ENCODE results near the gene NRXN3.

DNA sequence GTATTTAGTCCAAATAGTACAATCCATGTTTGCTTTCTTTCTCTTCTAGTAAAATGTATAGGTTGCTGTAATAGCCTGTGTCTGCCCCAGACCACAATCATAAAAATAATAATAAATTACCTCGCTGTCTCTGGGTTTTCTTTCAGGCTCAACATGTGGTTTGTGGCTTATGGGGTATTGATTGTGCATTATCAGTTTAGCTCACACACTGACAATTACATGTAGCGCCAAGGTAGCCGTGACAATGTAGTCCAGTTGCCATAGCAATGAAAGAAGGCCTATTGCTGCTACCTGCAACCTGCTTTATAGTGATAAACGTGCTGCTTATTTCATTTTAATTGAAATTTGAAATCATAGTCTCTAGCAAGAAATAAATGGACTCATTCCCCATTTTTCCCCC, 1009.8 kb downstream of the NRXN3 start:
- TF ChIP-seq, protein P1, sequence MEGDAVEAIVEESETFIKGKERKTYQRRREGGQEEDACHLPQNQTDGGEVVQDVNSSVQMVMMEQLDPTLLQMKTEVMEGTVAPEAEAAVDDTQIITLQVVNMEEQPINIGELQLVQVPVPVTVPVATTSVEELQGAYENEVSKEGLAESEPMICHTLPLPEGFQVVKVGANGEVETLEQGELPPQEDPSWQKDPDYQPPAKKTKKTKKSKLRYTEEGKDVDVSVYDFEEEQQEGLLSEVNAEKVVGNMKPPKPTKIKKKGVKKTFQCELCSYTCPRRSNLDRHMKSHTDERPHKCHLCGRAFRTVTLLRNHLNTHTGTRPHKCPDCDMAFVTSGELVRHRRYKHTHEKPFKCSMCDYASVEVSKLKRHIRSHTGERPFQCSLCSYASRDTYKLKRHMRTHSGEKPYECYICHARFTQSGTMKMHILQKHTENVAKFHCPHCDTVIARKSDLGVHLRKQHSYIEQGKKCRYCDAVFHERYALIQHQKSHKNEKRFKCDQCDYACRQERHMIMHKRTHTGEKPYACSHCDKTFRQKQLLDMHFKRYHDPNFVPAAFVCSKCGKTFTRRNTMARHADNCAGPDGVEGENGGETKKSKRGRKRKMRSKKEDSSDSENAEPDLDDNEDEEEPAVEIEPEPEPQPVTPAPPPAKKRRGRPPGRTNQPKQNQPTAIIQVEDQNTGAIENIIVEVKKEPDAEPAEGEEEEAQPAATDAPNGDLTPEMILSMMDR (IDR thresholded peaks at IDR 0.05; ENCODE audit: insufficient read depth, low read depth, low read length) = no peak
- no peak for TF ChIP-seq EZH2 (IDR thresholded peaks at IDR 0.05; ENCODE audit: insufficient read depth, low read length)

Measured in astrocyte (in vitro differentiated cells and primary cell).